ENCODE measurements around the gene C14orf180. TPM values are rescaled to one million over a fixed set of nuclear protein-coding genes. Genes with fewer than 3 reads are reported as not detected.

The C14orf180 gene
- total RNA-seq (2021) (not detected in 2 replicates), Bru-seq, nascent RNA (not detected), BruChase-seq, experiment 1, labeled RNA remaining after a 2-hour chase (not detected), BruChase-seq, experiment 2, labeled RNA remaining after a 6-hour chase (not detected)
- long read RNA-seq = 0 reads

- no peak for DNase-seq (ENCODE audit: low spot score)
- POLR2A ChIA-PET (ENCODE audit: low non-redundant PET) = no interaction called here
Measured at GRCh38 chr14:104579507-104579906, at the start of gene C14orf180. TSS of gene C14orf180 (plus strand) at chr14:104579764. CDS start at chr14:104586431, 6,667 bp downstream.

GRCh38 chr14:104530646-104531045 lies 48.9 kb upstream of the C14orf180 start:
- TF ChIP-seq CTCF (conservative IDR thresholded peaks at IDR 0.05; ENCODE audit: low read depth, low read length) (no peak), EZH2 (IDR thresholded peaks at IDR 0.05; ENCODE audit: borderline replicate concordance, low read depth, low read length, poor library complexity, severe bottlenecking) (no peak)
- Histone ChIP-seq H3K4me3 (ENCODE audit: low read depth, low read length, poor library complexity, severe bottlenecking) (no peak overlapping the region), H3K36me3 (ENCODE audit: insufficient read depth, low read length, poor library complexity, severe bottlenecking) (no peaks in the 10 kb centered on the region), H3K9me3 (ENCODE audit: low read depth, low read length, poor library complexity, severe bottlenecking) (no peaks in the 10 kb centered on the region), H3K27ac (ENCODE audit: low read depth, low read length, poor library complexity, severe bottlenecking) (no peak overlapping the region), H3K4me1 (ENCODE audit: insufficient read depth, low read length, poor library complexity, severe bottlenecking) (no peaks in the 10 kb centered on the region), H3K27me3 (replicated peaks; ENCODE audit: insufficient read depth, low read depth, low read length, poor library complexity) (no peaks in the 10 kb centered on the region)
- BruUV-seq (replicated peaks) = no TSS peak
- POLR2A ChIA-PET (ENCODE audit: low non-redundant PET) = no interaction called here
- DNase-seq (ENCODE audit: low spot score) = no peak
- CTCF ChIA-PET = no interaction called here
- intact Hi-C loops (cut with micrococcal nuclease; ENCODE audit: unreplicated experiment) = no loop called here

More at GRCh38 chr14:104579507-104579906, at the start of gene C14orf180:
- no peak within 1 kb of the TSS for H3K27ac ChIP-seq (ENCODE audit: low read depth, low read length, poor library complexity, severe bottlenecking)
- BruUV-seq (replicated peaks) = no TSS peak
- intact Hi-C loops (cut with micrococcal nuclease; ENCODE audit: unreplicated experiment) = no loop called here
- H3K9me3 ChIP-seq (ENCODE audit: low read depth, low read length, poor library complexity, severe bottlenecking) = no peaks in the 10 kb centered on the region
- CTCF ChIA-PET = no interaction called here
- H3K4me3 ChIP-seq (ENCODE audit: low read depth, low read length, poor library complexity, severe bottlenecking) = no peak within 1 kb of the TSS
- no peaks in the 10 kb centered on the region for H3K27me3 ChIP-seq (replicated peaks; ENCODE audit: insufficient read depth, low read depth, low read length, poor library complexity)
- no peaks in the 10 kb centered on the region for H3K36me3 ChIP-seq (ENCODE audit: insufficient read depth, low read length, poor library complexity, severe bottlenecking)
- no peaks in the 10 kb centered on the region for H3K4me1 ChIP-seq (ENCODE audit: insufficient read depth, low read length, poor library complexity, severe bottlenecking)
- no peak for TF ChIP-seq CTCF (conservative IDR thresholded peaks at IDR 0.05; ENCODE audit: low read depth, low read length)

GRCh38 chr14:104531421-104532190 lies 48.0 kb upstream of the C14orf180 start:
- TF ChIP-seq EZH2 (IDR thresholded peaks at IDR 0.05; ENCODE audit: borderline replicate concordance, low read depth, low read length, poor library complexity, severe bottlenecking) = no peak
- TF ChIP-seq CTCF (conservative IDR thresholded peaks at IDR 0.05; ENCODE audit: low read depth, low read length) = no peak
- no peak for DNase-seq (ENCODE audit: low spot score)
- H3K36me3 ChIP-seq (ENCODE audit: insufficient read depth, low read length, poor library complexity, severe bottlenecking) = no peaks in the 10 kb centered on the region
- H3K4me1 ChIP-seq (ENCODE audit: insufficient read depth, low read length, poor library complexity, severe bottlenecking) = no peaks in the 10 kb centered on the region
- H3K9me3 ChIP-seq (ENCODE audit: low read depth, low read length, poor library complexity, severe bottlenecking) = no peaks in the 10 kb centered on the region
- no peak overlapping the region for H3K4me3 ChIP-seq (ENCODE audit: low read depth, low read length, poor library complexity, severe bottlenecking)
- POLR2A ChIA-PET (ENCODE audit: low non-redundant PET) = no interaction called here
- intact Hi-C loops (cut with micrococcal nuclease; ENCODE audit: unreplicated experiment) = no loop called here
- CTCF ChIA-PET = no interaction called here
- no TSS peak for BruUV-seq (replicated peaks)
- H3K27me3 ChIP-seq (replicated peaks; ENCODE audit: insufficient read depth, low read depth, low read length, poor library complexity) = no peaks in the 10 kb centered on the region
- H3K27ac ChIP-seq (ENCODE audit: low read depth, low read length, poor library complexity, severe bottlenecking) = no peak overlapping the region

Data from A673 (cell line).